GM23338 (cell line): Measurements from ENCODE around the gene BFSP2. TPM values are rescaled to one million over a fixed set of nuclear protein-coding genes. Genes with fewer than 3 reads are reported as not detected.

Experiments used
- ATAC-seq: fragments of 200-7000 bp; cut with Tn5 transposase; 3 replicates; pipeline ENCODE4 v1.9.1; 2020
- DNase-seq: peaks from one replicate; pipeline ENCODE4 v3.0.0-alpha.2; 2015; ENCODE audit warnings: low spot score
- H2AFZ ChIP-seq: fragments of 200-600 bp; sonication (generic); 2 replicates; pipeline ENCODE4 v1.8.0; 2016; ENCODE audit warnings: antibody characterized with exemption, mild to moderate bottlenecking, moderate library complexity
- H3F3A ChIP-seq: fragments of 200-600 bp; sonication (generic); replicated peaks from 2 replicates; pipeline ENCODE4 v1.8.0; 2017; ENCODE audit warnings: antibody characterized with exemption, mixed run types, low read depth
- H3K27ac ChIP-seq: fragments of 200-600 bp; sonication (generic); 2 replicates; pipeline ENCODE4 v1.6.1; 2016; ENCODE audit warnings: low read depth
- H3K27me3 ChIP-seq: fragments of 200-600 bp; sonication (generic); 2 replicates; pipeline ENCODE4 v1.8.0; 2016; ENCODE audit warnings: mild to moderate bottlenecking, mixed run types, moderate library complexity; ENCODE audit not compliant: insufficient read depth
- H3K36me3 ChIP-seq: fragments of 200-600 bp; sonication (generic); 2 replicates; pipeline ENCODE4 v1.8.0; 2016; ENCODE audit warnings: mild to moderate bottlenecking; ENCODE audit not compliant: insufficient read depth
- H3K4me1 ChIP-seq: fragments of 200-600 bp; sonication (generic); 2 replicates; pipeline ENCODE4 v1.8.0; 2016; ENCODE audit warnings: mild to moderate bottlenecking, moderate library complexity; ENCODE audit not compliant: insufficient read depth
- H3K4me2 ChIP-seq: fragments of 200-600 bp; sonication (generic); 2 replicates; pipeline ENCODE4 v1.7.1; 2017; ENCODE audit warnings: mixed run types
- H3K4me3 ChIP-seq: fragments of 200-600 bp; sonication (generic); 2 replicates; pipeline ENCODE4 v1.6.1; 2016; ENCODE audit warnings: mixed run types
- H3K79me2 ChIP-seq: fragments of 200-600 bp; sonication (generic); replicated peaks from 2 replicates; pipeline ENCODE4 v1.8.0; 2017; ENCODE audit warnings: mild to moderate bottlenecking; ENCODE audit not compliant: insufficient read depth
- H3K9me2 ChIP-seq: fragments of 200-600 bp; sonication (generic); 2 replicates; pipeline ENCODE4 v1.8.0; 2017; ENCODE audit not compliant: insufficient read depth
- H4K20me1 ChIP-seq: fragments of 200-600 bp; sonication (generic); replicated peaks from 2 replicates; pipeline ENCODE4 v1.8.0; 2017; ENCODE audit warnings: mild to moderate bottlenecking; ENCODE audit not compliant: insufficient read depth
- H3K27ac Mint-ChIP-seq: 2 replicates; pipeline ENCODE4 v1.8.0; 2020; ENCODE audit warnings: inconsistent platforms, mild to moderate bottlenecking, moderate library complexity, mixed read lengths
- H3K27me3 Mint-ChIP-seq: 3 replicates; pipeline ENCODE4 v1.8.0; 2022; ENCODE audit warnings: low read depth, mild to moderate bottlenecking, moderate library complexity, mixed read lengths, inconsistent platforms; ENCODE audit not compliant: insufficient read depth, poor library complexity
- H3K36me3 Mint-ChIP-seq: 3 replicates; pipeline ENCODE4 v1.8.0; 2021; ENCODE audit warnings: low read depth, mild to moderate bottlenecking, inconsistent platforms, moderate library complexity, mixed read lengths
- H3K4me1 Mint-ChIP-seq: 3 replicates; pipeline ENCODE4 v1.8.0; 2020; ENCODE audit warnings: mild to moderate bottlenecking, inconsistent platforms, mixed read lengths
- H3K4me3 Mint-ChIP-seq: 3 replicates; pipeline ENCODE4 v1.8.0; 2021; ENCODE audit warnings: moderate library complexity, mild to moderate bottlenecking, inconsistent platforms, mixed read lengths
- H3K9me3 Mint-ChIP-seq: 3 replicates; pipeline ENCODE4 v1.8.0; 2020; ENCODE audit warnings: moderate library complexity, mild to moderate bottlenecking, inconsistent platforms, mixed read lengths
- EZH2 ChIP-seq: fragments of 200-600 bp; sonication (generic); IDR thresholded peaks from one replicate; pipeline ENCODE4 v1.8.0; 2017; ENCODE audit warnings: antibody characterized with exemption, mild to moderate bottlenecking, low read depth; ENCODE audit not compliant: unreplicated experiment
- EZH2phosphoT487 ChIP-seq: fragments of 200-600 bp; sonication (generic); IDR thresholded peaks from one replicate; pipeline ENCODE4 v1.8.1; 2018; ENCODE audit warnings: antibody characterized with exemption; ENCODE audit not compliant: unreplicated experiment
- JUNB ChIP-seq: IDR thresholded peaks from one replicate; pipeline ENCODE4 v1.6.1; 2016; ENCODE audit warnings: antibody characterized with exemption; ENCODE audit not compliant: unreplicated experiment
- POLR2AphosphoS5 ChIP-seq: IDR thresholded peaks from 2 replicates; pipeline ENCODE4 v1.6.1; 2016; ENCODE audit warnings: antibody characterized with exemption, low read depth
- STAT1 ChIP-seq: IDR thresholded peaks from one replicate; pipeline ENCODE4 v1.6.1; 2016; ENCODE audit warnings: antibody characterized with exemption; ENCODE audit not compliant: unreplicated experiment
- ZNF114 ChIP-seq: fragments of 250-450 bp; sonication (Bioruptor Pico); IDR thresholded peaks from 2 replicates; pipeline ENCODE4 v1.5.0; 2020; ENCODE audit warnings: mild to moderate bottlenecking, moderate library complexity
- ZNF331 ChIP-seq: fragments of 250-450 bp; sonication (Bioruptor Pico); IDR thresholded peaks from 2 replicates; pipeline ENCODE4 v1.5.0; 2020; ENCODE audit warnings: low read depth, mild to moderate bottlenecking, moderate library complexity
- polyA plus RNA-seq: library from polyadenylated mRNA; unstranded; fragments of >200 nt; fragmentation: Nextera tagmentation; extraction: Ambion mirVana; gene quantifications from 2 replicates; pipeline ENCODE4 v1.2.1, GENCODE V29; 2016
- total RNA-seq: library from RNA; depleted of rRNA; stranded (reverse); fragments of >200 nt; shearing (Covaris generic); gene quantifications from 2 replicates; pipeline ENCODE4 v1.2.3, GENCODE V29; 2014
- TF ChIP-seq, protein P1 (sequence below): IDR thresholded peaks from one replicate; pipeline ENCODE4 v1.6.1; 2018; ENCODE audit warnings: antibody characterized with exemption; ENCODE audit not compliant: unreplicated experiment
- TF ChIP-seq, protein P2 (sequence below), 2 experiments: fragments of 200-600 bp in 1 of 2; sonication (generic) in 1 of 2; conservative IDR thresholded peaks; 2 replicates each; pipeline versions ENCODE4 v1.5.1 to v1.6.1; 2016 to 2017; ENCODE audit warnings: antibody characterized with exemption in 2 of 2, low read depth in 2 of 2, mild to moderate bottlenecking in 2 of 2, moderate library complexity in 1 of 2

BFSP2 gene
- total and polyA plus RNA-seq, 2 experiments from 2014 or later, result not detected

DNA sequence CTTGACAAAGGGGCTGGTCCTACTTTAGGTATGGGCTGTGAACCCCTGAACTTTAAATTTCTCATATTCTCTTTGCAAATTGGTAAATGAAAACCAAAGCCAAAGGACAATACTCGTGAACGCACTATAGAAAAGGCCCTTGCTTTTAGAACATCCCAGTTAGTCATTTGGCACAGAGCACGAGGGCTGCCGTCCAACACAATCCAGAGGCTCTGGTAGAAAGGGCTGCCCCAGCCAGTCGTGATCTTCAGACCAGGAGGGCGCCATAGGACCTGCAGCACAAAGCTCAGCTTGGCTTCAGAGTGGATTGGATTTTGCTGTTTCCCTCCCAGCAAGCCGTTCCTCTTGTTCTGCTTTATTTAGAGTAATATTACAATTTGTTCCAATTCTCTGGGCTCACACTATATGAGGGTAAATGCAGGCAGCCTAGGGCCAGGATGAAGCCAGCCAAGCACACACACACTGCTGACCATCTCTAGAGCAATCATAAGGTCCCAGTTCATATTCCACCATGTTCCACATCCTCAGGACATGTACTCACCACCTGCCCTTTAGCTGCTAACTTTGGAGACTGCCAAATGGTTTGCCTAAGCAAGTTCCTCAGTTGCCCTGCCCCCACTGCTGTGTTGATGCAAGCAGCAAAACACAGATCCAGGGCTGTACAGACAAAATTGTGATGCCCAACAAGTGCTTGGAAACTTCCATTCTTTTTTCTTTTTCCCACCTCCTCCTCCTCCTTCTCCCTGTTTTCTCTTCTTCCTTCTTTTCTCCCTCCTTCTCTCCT is 6.0 kb upstream of the BFSP2 start:
- no peak for ATAC-seq
- Mint-ChIP-seq H3K27ac (no peak overlapping the region), H3K9me3 (no peaks in the 10 kb centered on the region), H3K27me3 (peaks cover 6% of the 10 kb centered on the region), H3K4me1 (no peaks in the 10 kb centered on the region), H3K36me3 (peaks cover 4% of the 10 kb centered on the region; the same call in 2 of the 3 replicates), H3K4me3 (no peak overlapping the region)
- H2AFZ ChIP-seq, result no peak overlapping the region
- H3K79me2 ChIP-seq, result no peaks in the 10 kb centered on the region
- H3F3A ChIP-seq, result no peaks in the 10 kb centered on the region
- no peaks in the 10 kb centered on the region for H3K27me3 ChIP-seq
- H3K4me3 ChIP-seq, result no peak overlapping the region
- TF ChIP-seq ZNF331 (CRISPR knock-in tag) (no peak), JUNB (no peak), EZH2phosphoT487 (no peak)
- TF ChIP-seq, protein P1, sequence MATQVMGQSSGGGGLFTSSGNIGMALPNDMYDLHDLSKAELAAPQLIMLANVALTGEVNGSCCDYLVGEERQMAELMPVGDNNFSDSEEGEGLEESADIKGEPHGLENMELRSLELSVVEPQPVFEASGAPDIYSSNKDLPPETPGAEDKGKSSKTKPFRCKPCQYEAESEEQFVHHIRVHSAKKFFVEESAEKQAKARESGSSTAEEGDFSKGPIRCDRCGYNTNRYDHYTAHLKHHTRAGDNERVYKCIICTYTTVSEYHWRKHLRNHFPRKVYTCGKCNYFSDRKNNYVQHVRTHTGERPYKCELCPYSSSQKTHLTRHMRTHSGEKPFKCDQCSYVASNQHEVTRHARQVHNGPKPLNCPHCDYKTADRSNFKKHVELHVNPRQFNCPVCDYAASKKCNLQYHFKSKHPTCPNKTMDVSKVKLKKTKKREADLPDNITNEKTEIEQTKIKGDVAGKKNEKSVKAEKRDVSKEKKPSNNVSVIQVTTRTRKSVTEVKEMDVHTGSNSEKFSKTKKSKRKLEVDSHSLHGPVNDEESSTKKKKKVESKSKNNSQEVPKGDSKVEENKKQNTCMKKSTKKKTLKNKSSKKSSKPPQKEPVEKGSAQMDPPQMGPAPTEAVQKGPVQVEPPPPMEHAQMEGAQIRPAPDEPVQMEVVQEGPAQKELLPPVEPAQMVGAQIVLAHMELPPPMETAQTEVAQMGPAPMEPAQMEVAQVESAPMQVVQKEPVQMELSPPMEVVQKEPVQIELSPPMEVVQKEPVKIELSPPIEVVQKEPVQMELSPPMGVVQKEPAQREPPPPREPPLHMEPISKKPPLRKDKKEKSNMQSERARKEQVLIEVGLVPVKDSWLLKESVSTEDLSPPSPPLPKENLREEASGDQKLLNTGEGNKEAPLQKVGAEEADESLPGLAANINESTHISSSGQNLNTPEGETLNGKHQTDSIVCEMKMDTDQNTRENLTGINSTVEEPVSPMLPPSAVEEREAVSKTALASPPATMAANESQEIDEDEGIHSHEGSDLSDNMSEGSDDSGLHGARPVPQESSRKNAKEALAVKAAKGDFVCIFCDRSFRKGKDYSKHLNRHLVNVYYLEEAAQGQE, result no peak
- TF ChIP-seq, protein P2, sequence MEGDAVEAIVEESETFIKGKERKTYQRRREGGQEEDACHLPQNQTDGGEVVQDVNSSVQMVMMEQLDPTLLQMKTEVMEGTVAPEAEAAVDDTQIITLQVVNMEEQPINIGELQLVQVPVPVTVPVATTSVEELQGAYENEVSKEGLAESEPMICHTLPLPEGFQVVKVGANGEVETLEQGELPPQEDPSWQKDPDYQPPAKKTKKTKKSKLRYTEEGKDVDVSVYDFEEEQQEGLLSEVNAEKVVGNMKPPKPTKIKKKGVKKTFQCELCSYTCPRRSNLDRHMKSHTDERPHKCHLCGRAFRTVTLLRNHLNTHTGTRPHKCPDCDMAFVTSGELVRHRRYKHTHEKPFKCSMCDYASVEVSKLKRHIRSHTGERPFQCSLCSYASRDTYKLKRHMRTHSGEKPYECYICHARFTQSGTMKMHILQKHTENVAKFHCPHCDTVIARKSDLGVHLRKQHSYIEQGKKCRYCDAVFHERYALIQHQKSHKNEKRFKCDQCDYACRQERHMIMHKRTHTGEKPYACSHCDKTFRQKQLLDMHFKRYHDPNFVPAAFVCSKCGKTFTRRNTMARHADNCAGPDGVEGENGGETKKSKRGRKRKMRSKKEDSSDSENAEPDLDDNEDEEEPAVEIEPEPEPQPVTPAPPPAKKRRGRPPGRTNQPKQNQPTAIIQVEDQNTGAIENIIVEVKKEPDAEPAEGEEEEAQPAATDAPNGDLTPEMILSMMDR (conservative IDR thresholded peaks at IDR 0.05; ENCODE audit: low read depth in 2 of 2), result 0 out of 4 replicates have a peak, but pooled peaks of 1 of the 2 experiments have one; percentile 14
- H3K4me2 ChIP-seq, result no peak overlapping the region
- H3K36me3 ChIP-seq, result no peaks in the 10 kb centered on the region
- DNase-seq, result no peak
- no peaks in the 10 kb centered on the region for H3K9me2 ChIP-seq
- no peak overlapping the region for H3K27ac ChIP-seq
- no peaks in the 10 kb centered on the region for H4K20me1 ChIP-seq
- no peaks in the 10 kb centered on the region for H3K4me1 ChIP-seq

DNA sequence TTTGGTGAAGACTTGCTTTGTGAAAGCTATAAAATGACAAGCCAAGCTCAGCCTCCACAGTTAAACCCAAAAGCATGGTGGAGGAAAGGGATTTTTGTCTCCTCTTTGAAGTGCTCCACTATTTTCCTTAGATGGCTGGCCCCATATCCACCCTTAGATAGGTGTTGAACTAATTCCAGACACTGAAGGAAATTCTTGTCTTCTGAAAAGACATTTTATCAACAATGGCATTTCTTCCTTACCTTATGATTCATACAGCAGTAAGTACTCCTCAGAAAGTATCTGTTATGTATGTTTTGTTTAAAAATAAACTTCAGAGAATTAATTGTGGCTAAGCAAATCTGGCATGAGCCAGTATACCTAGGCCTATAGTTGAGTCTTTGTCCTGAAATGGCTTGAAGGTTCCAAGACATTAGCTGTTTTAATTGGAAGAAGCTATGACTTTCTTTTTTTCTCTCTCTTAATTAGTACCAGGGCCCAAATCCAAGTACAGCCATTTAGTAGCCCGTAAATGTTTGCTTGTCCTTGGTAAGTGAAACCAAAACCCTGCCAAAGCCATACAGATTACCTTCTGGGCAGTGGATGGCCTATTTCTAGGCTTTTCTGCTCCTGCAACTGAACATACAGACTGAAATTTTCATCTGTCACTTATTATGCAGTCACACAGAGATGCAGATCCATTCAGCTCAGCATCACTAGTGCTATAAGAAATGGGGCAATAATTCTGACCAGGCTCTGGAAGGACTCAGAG is 5.1 kb upstream of the BFSP2 start:
- Histone ChIP-seq H3K27ac (no peak overlapping the region), H4K20me1 (no peaks in the 10 kb centered on the region), H3K36me3 (no peaks in the 10 kb centered on the region), H3K4me2 (no peak overlapping the region), H3K79me2 (no peaks in the 10 kb centered on the region), H3K9me2 (no peaks in the 10 kb centered on the region), H3F3A (no peaks in the 10 kb centered on the region), H3K27me3 (no peaks in the 10 kb centered on the region), H2AFZ (no peak overlapping the region), H3K4me1 (no peaks in the 10 kb centered on the region), H3K4me3 (no peak overlapping the region)
- no peak overlapping the region for H3K4me3 Mint-ChIP-seq
- DNase-seq (no peak), ATAC-seq (no peak)
- H3K27ac Mint-ChIP-seq, result no peak overlapping the region
- no peaks in the 10 kb centered on the region for H3K9me3 Mint-ChIP-seq
- H3K27me3 Mint-ChIP-seq, result peaks cover 6% of the 10 kb centered on the region
- no peaks in the 10 kb centered on the region; the same call in 2 of the 3 replicates for H3K4me1 Mint-ChIP-seq
- H3K36me3 Mint-ChIP-seq, result peaks cover 4% of the 10 kb centered on the region; the same call in 2 of the 3 replicates
- TF ChIP-seq ZNF114 (CRISPR knock-in tag) (no peak), JUNB (no peak), POLR2AphosphoS5 (no peak), EZH2 (no peak), ZNF331 (CRISPR knock-in tag) (no peak), STAT1 (no peak)
- TF ChIP-seq, protein P2 (conservative IDR thresholded peaks at IDR 0.05; ENCODE audit: low read depth in 2 of 2), result no peak
- TF ChIP-seq, protein P1, result no peak
